Testis (tissue), 3 donors: Measurements from ENCODE around the gene NXNL1. TPM values are rescaled to one million over a fixed set of nuclear protein-coding genes. Genes with fewer than 3 reads are reported as not detected.

Experiments
- DNase-seq: peaks from one replicate; pipeline ENCODE4 v3.0.0-alpha.2; 2019
- H3K27ac ChIP-seq, 2 donors: fragments of 200-600 bp; sonication (generic); one replicate each; pipeline ENCODE4 v1.5.1; 2019
- H3K27me3 ChIP-seq: fragments of 200-600 bp; sonication (generic); one replicate; pipeline ENCODE4 v1.5.1; 2019
- H3K36me3 ChIP-seq: fragments of 200-600 bp; sonication (generic); one replicate; pipeline ENCODE4 v1.5.1; 2017; ENCODE audit warnings: low read depth; ENCODE audit errors: missing control alignments
- H3K4me1 ChIP-seq: fragments of 200-600 bp; sonication (generic); one replicate; pipeline ENCODE4 v1.5.1; 2019
- H3K4me3 ChIP-seq, 2 donors: fragments of 200-600 bp; sonication (generic); one replicate each; pipeline ENCODE4 v1.5.1; 2017 to 2019
- H3K9me3 ChIP-seq: fragments of 200-600 bp; sonication (generic); one replicate; pipeline ENCODE4 v1.5.1; 2017
- CTCF ChIP-seq, 3 experiments: fragments of 450-650 bp in 2 of 3; fragments of 200-600 bp in 1 of 3; sonication (generic) in 1 of 3; IDR thresholded peaks; one replicate each; pipeline ENCODE4 v1.5.1; 2016 to 2019; ENCODE audit warnings: antibody characterized with exemption in 3 of 3, mild to moderate bottlenecking in 2 of 3, moderate library complexity in 1 of 3
- POLR2A ChIP-seq: fragments of 450-650 bp; IDR thresholded peaks from one replicate; pipeline ENCODE4 v1.6.1; 2017; ENCODE audit warnings: antibody characterized with exemption, mild to moderate bottlenecking, moderate library complexity
- WGBS, 2 donors: methylation state at CpG; one replicate each; pipeline ENCODE4 v1.1.5; 2018; 5-methylcytosine and 5-hydroxymethylcytosine counted together
- intact Hi-C: fragments of 100-400 bp; cut with DNase I; formaldehyde crosslinking; loops from one replicate; pipeline ENCODE4 v1.15.1; 2023; ENCODE audit warnings: low total_unique reads
- polyA plus RNA-seq: library from polyadenylated mRNA; stranded (reverse); fragments of 350-450 nt; fragmentation: Illumina TruSeq; extraction: RNeasy Lipid Tissue Mini Kit (QIAGEN cat#74804); gene quantifications from one replicate; pipeline ENCODE4 v1.2.3, GENCODE V29; 2014; ENCODE audit warnings: low read depth, low replicate concordance; ENCODE audit not compliant: insufficient read depth
- total RNA-seq, 2 donors: library from RNA; depleted of rRNA; stranded (reverse); fragments of >200 nt; gene quantifications; one replicate each; pipeline ENCODE4 v1.2.3, GENCODE V29; 2016

Gene NXNL1
- total and polyA plus RNA-seq, 3 donors from 2014 or later: 0.87 TPM; not detected in 2

GRCh38 chr19:17409990-17410389 lies 50.7 kb downstream of the NXNL1 start:
- TF ChIP-seq CTCF (IDR thresholded peaks at IDR 0.05): no peak
- intact Hi-C loops: no loop called here
- Histone ChIP-seq H3K27me3 (no peaks in the 10 kb centered on the region), H3K27ac (no peak overlapping the region), H3K4me3 (no peak overlapping the region), H3K4me1 (peaks cover 16% of the 10 kb centered on the region), H3K9me3 (no peaks in the 10 kb centered on the region), H3K36me3 (no peaks in the 10 kb centered on the region)
- DNase-seq: peak; percentile 55
- 77 to 89% methylated on average over 9 of the region's 9 CpGs for whole genome bisulfite sequencing, 2 donors

GRCh38 chr19:17406887-17407196 lies 53.9 kb downstream of the NXNL1 start:
- Histone ChIP-seq H3K27ac (peak overlapping the region; percentile 85 to 94), H3K4me1 (peaks cover 8% of the 10 kb centered on the region), H3K4me3 (peak overlapping the region in 1 of 2 donors; percentile 38), H3K36me3 (no peaks in the 10 kb centered on the region), H3K27me3 (no peaks in the 10 kb centered on the region), H3K9me3 (no peaks in the 10 kb centered on the region)
- DNase-seq: no peak
- intact Hi-C loops: no loop called here
- 37 to 53% methylated on average over 2 of the region's 2 CpGs for WGBS, 2 donors
- TF ChIP-seq POLR2A (no peak), CTCF (IDR thresholded peaks at IDR 0.05) (no peak)

- TF ChIP-seq POLR2A (no peak), CTCF (IDR thresholded peaks at IDR 0.05) (no peak)
- peak overlapping the region; percentile 85 to 94 for H3K27ac ChIP-seq
- H3K36me3 ChIP-seq: no peaks in the 10 kb centered on the region
- peaks cover 8% of the 10 kb centered on the region for H3K4me1 ChIP-seq
- 66 to 70% methylated on average over 10 of the region's 10 CpGs for WGBS, 2 donors
- intact Hi-C loops: no loop called here
- no peak for DNase-seq
- peak overlapping the region; percentile 56 to 66 for H3K4me3 ChIP-seq
- no peaks in the 10 kb centered on the region for H3K9me3 ChIP-seq
- H3K27me3 ChIP-seq: no peaks in the 10 kb centered on the region
Measured at GRCh38 chr19:17406046-17406886, 54.5 kb downstream of the NXNL1 start.

Other genes with a start within 250 kb of the NXNL1 start
- gene USE1, start 245.6 kb downstream of the NXNL1 start, total RNA-seq: 10 to 100 TPM; 15.8 to 23.8 TPM
- gene USE1, start 245.6 kb downstream of the NXNL1 start, polyA plus RNA-seq: 33.3 TPM
- gene OCEL1, start 234.7 kb downstream of the NXNL1 start, total RNA-seq: 10 to 100 TPM in 1 of 2 donors, 1 to 10 TPM in 1; 6.6 to 13.9 TPM
- 17.5 TPM for gene OCEL1, start 234.7 kb downstream of the NXNL1 start, polyA plus RNA-seq
- gene NR2F6, start 215.0 kb downstream of the NXNL1 start, total RNA-seq: 10 to 100 TPM; 63.1 to 71.8 TPM
- gene NR2F6, start 215.0 kb downstream of the NXNL1 start, polyA plus RNA-seq: 20.4 TPM
- gene USHBP1, start 196.2 kb downstream of the NXNL1 start, total RNA-seq: 1 to 10 TPM; 2.0 to 5.6 TPM
- 2.6 TPM for gene USHBP1, start 196.2 kb downstream of the NXNL1 start, polyA plus RNA-seq
- 10 to 100 TPM; 93.2 to 95.4 TPM for gene BABAM1, start 193.5 kb downstream of the NXNL1 start, total RNA-seq
- 110 TPM for gene BABAM1, start 193.5 kb downstream of the NXNL1 start, polyA plus RNA-seq
- 1 to 10 TPM; 3.1 to 5.3 TPM for gene ANKLE1, start 179.0 kb downstream of the NXNL1 start, total RNA-seq
- gene ANKLE1, start 179.0 kb downstream of the NXNL1 start, polyA plus RNA-seq: 0.45 TPM
- 10 to 100 TPM; 27.1 to 49.1 TPM for gene ABHD8, start 157.5 kb downstream of the NXNL1 start, total RNA-seq
- gene ABHD8, start 157.5 kb downstream of the NXNL1 start, polyA plus RNA-seq: 70.7 TPM
- gene MRPL34, start 155.1 kb downstream of the NXNL1 start, total RNA-seq: 100 to 1,000 TPM; 180 to 206 TPM
- gene MRPL34, start 155.1 kb downstream of the NXNL1 start, polyA plus RNA-seq: 126 TPM
- 10 to 100 TPM; 46.4 to 55.5 TPM for gene DDA1, start 151.4 kb downstream of the NXNL1 start, total RNA-seq
- gene DDA1, start 151.4 kb downstream of the NXNL1 start, polyA plus RNA-seq: 123 TPM
- gene ANO8, start 126.1 kb downstream of the NXNL1 start, total RNA-seq: 10 to 100 TPM; 17.5 to 19.2 TPM
- 4.5 TPM for gene ANO8, start 126.1 kb downstream of the NXNL1 start, polyA plus RNA-seq
- gene GTPBP3, start 123.4 kb downstream of the NXNL1 start, total RNA-seq: 10 to 100 TPM; 21.6 to 22.9 TPM
- gene GTPBP3, start 123.4 kb downstream of the NXNL1 start, polyA plus RNA-seq: 9.7 TPM
- 1 to 10 TPM; 3.4 to 4.4 TPM for gene PLVAP, start 83.6 kb downstream of the NXNL1 start, total RNA-seq
- gene PLVAP, start 83.6 kb downstream of the NXNL1 start, polyA plus RNA-seq: 20.5 TPM
- 1 to 10 TPM in 1 of 2 donors, not detected in 1; 1.3 TPM for gene CCDC194, start 66.7 kb downstream of the NXNL1 start, total RNA-seq
- gene CCDC194, start 66.7 kb downstream of the NXNL1 start, polyA plus RNA-seq: 0.45 TPM
- 10 to 100 TPM; 37.4 to 64.4 TPM for gene BST2, start 55.3 kb downstream of the NXNL1 start, total RNA-seq
- gene BST2, start 55.3 kb downstream of the NXNL1 start, polyA plus RNA-seq: 71.4 TPM
- 10 to 100 TPM; 44.0 to 48.3 TPM for gene MVB12A, start 40.9 kb downstream of the NXNL1 start, total RNA-seq
- gene MVB12A, start 40.9 kb downstream of the NXNL1 start, polyA plus RNA-seq: 28.6 TPM
- gene TMEM221, start 12.3 kb downstream of the NXNL1 start, total RNA-seq: 1 to 10 TPM in 1 of 2 donors, under 1 TPM in 1; 0.68 to 2.6 TPM
- gene TMEM221, start 12.3 kb downstream of the NXNL1 start, polyA plus RNA-seq: 1.4 TPM
- gene SLC27A1, start 9.6 kb upstream of the NXNL1 start, total RNA-seq: 100 to 1,000 TPM in 1 of 2 donors, 10 to 100 TPM in 1; 92.8 to 105 TPM
- 25.9 TPM for gene SLC27A1, start 9.6 kb upstream of the NXNL1 start, polyA plus RNA-seq
- gene PGLS, start 50.7 kb upstream of the NXNL1 start, total RNA-seq: 10 to 100 TPM; 77.7 to 82.9 TPM
- 44.3 TPM for gene PGLS, start 50.7 kb upstream of the NXNL1 start, polyA plus RNA-seq
- 10 to 100 TPM; 70.3 to 94.5 TPM for gene COLGALT1, start 94.7 kb upstream of the NXNL1 start, total RNA-seq
- 52.0 TPM for gene COLGALT1, start 94.7 kb upstream of the NXNL1 start, polyA plus RNA-seq
- 1 to 10 TPM; 2.6 to 3.2 TPM for gene UNC13A, start 227.4 kb upstream of the NXNL1 start, total RNA-seq
- 1.2 TPM for gene UNC13A, start 227.4 kb upstream of the NXNL1 start, polyA plus RNA-seq